H9 (cell line): ENCODE results near the gene CENPC. TPM values are rescaled to one million over a fixed set of nuclear protein-coding genes. Genes with fewer than 3 reads are reported as not detected.

Experiments
- DNase-seq: peaks from one replicate; pipeline ENCODE4 v3.0.0-alpha.2; 2017
- H2AFZ ChIP-seq: one replicate; pipeline ENCODE4 v1.6.1; 2013; ENCODE audit warnings: mild to moderate bottlenecking, low read length, control low read depth, moderate library complexity
- H2AK5ac ChIP-seq: 2 replicates; pipeline ENCODE4 v1.6.1; 2013; ENCODE audit warnings: low read length, control low read depth, mixed read lengths; ENCODE audit not compliant: insufficient read length
- H2BK120ac ChIP-seq: one replicate; pipeline ENCODE4 v1.6.1; 2013; ENCODE audit warnings: low read depth, mild to moderate bottlenecking, low read length, control low read depth, inconsistent platforms; ENCODE audit not compliant: poor library complexity, severe bottlenecking
- H2BK12ac ChIP-seq: 2 replicates; pipeline ENCODE4 v1.6.1; 2013; ENCODE audit warnings: low read length, control low read depth, mixed read lengths, low read depth; ENCODE audit not compliant: insufficient read length
- H2BK15ac ChIP-seq: 2 replicates; pipeline ENCODE4 v1.6.1; 2013; ENCODE audit warnings: low read depth, low read length, control low read depth
- H2BK20ac ChIP-seq: one replicate; pipeline ENCODE4 v1.6.1; 2013; ENCODE audit warnings: low read depth, mild to moderate bottlenecking, low read length, control low read depth, inconsistent platforms; ENCODE audit not compliant: poor library complexity, severe bottlenecking
- H2BK5ac ChIP-seq: 2 replicates; pipeline ENCODE4 v1.6.1; 2013; ENCODE audit warnings: low read length, control low read depth, mixed read lengths; ENCODE audit not compliant: insufficient read length
- H3K14ac ChIP-seq: 2 replicates; pipeline ENCODE4 v1.6.1; 2013; ENCODE audit warnings: low read length, control low read depth; ENCODE audit not compliant: insufficient read depth
- H3K18ac ChIP-seq: 2 replicates; pipeline ENCODE4 v1.6.1; 2013; ENCODE audit warnings: low read depth, mild to moderate bottlenecking, mixed read lengths, low read length, control low read depth; ENCODE audit not compliant: insufficient read length
- H3K23ac ChIP-seq: 2 replicates; pipeline ENCODE4 v1.6.1; 2013; ENCODE audit warnings: low read length, control low read depth, mixed read lengths, low read depth; ENCODE audit not compliant: insufficient read length
- H3K23me2 ChIP-seq: 2 replicates; pipeline ENCODE4 v1.6.1; 2013; ENCODE audit warnings: low read depth, mild to moderate bottlenecking, mixed read lengths, low read length, control low read depth; ENCODE audit not compliant: insufficient read length, poor library complexity, severe bottlenecking
- H3K27ac ChIP-seq: 2 replicates; pipeline ENCODE4 v1.5.1; 2013; ENCODE audit warnings: low read length, control low read depth, mixed read lengths, low read depth; ENCODE audit not compliant: insufficient read length
- H3K27me3 ChIP-seq: 2 replicates; pipeline ENCODE4 v1.6.1; 2013; ENCODE audit warnings: low read length, control low read depth, inconsistent platforms; ENCODE audit not compliant: insufficient read depth
- H3K4ac ChIP-seq: 2 replicates; pipeline ENCODE4 v1.6.1; 2013; ENCODE audit warnings: low read depth, mild to moderate bottlenecking, control low read depth, inconsistent platforms, low read length, moderate library complexity
- H3K4me1 ChIP-seq: 2 replicates; pipeline ENCODE4 v1.6.1; 2013; ENCODE audit warnings: low read length, control low read depth, inconsistent platforms; ENCODE audit not compliant: insufficient read depth
- H3K4me2 ChIP-seq: 2 replicates; pipeline ENCODE4 v1.6.1; 2013; ENCODE audit warnings: low read length, control low read depth, mixed read lengths; ENCODE audit not compliant: insufficient read length, insufficient read depth
- H3K56ac ChIP-seq: 2 replicates; pipeline ENCODE4 v1.6.1; 2013; ENCODE audit warnings: low read depth, mild to moderate bottlenecking, mixed read lengths, low read length, control low read depth; ENCODE audit not compliant: insufficient read length
- H3K79me1 ChIP-seq: 2 replicates; pipeline ENCODE4 v1.6.1; 2013; ENCODE audit warnings: low read depth, mild to moderate bottlenecking, moderate library complexity, low read length, control low read depth, inconsistent platforms; ENCODE audit not compliant: insufficient read depth, poor library complexity, severe bottlenecking
- H3K79me2 ChIP-seq: 2 replicates; pipeline ENCODE4 v1.6.1; 2013; ENCODE audit warnings: low read length, control low read depth, inconsistent platforms; ENCODE audit not compliant: insufficient read depth
- H3K9ac ChIP-seq: 2 replicates; pipeline ENCODE4 v1.6.1; 2013; ENCODE audit warnings: low read length, control low read depth, mixed read lengths; ENCODE audit not compliant: insufficient read length; ENCODE audit errors: extremely low read depth
- H3K9me3 ChIP-seq: one replicate; pipeline ENCODE4 v1.6.1; 2013; ENCODE audit warnings: low read depth, low read length, inconsistent platforms; ENCODE audit not compliant: control insufficient read depth
- H3T11ph ChIP-seq: one replicate; pipeline ENCODE4 v1.6.1; 2013; ENCODE audit warnings: mild to moderate bottlenecking, low read length, control low read depth, inconsistent platforms
- H4K20me1 ChIP-seq: one replicate; pipeline ENCODE4 v1.6.1; 2013; ENCODE audit not compliant: control insufficient read depth, insufficient read length, insufficient read depth
- H4K5ac ChIP-seq: 2 replicates; pipeline ENCODE4 v1.6.1; 2013; ENCODE audit warnings: low read depth, mild to moderate bottlenecking, mixed read lengths, low read length, control low read depth; ENCODE audit not compliant: insufficient read length
- H4K8ac ChIP-seq: replicated peaks from 2 replicates; pipeline ENCODE4 v1.6.1; 2013; ENCODE audit warnings: low read length, control low read depth, mixed read lengths, low read depth; ENCODE audit not compliant: insufficient read length
- H4K91ac ChIP-seq: 2 replicates; pipeline ENCODE4 v1.6.1; 2013; ENCODE audit warnings: low read depth, mild to moderate bottlenecking, moderate library complexity, mixed read lengths, low read length, control low read depth; ENCODE audit not compliant: insufficient read length
- H3K27ac Mint-ChIP-seq, 3 experiments: 2 replicates in 2 of 3; 3 replicates in 1 of 3; pipeline ENCODE4 v1.8.0; 2020 to 2021; ENCODE audit warnings: mixed read lengths in 3 of 3, mild to moderate bottlenecking in 1 of 3, moderate library complexity in 1 of 3
- H3K27me3 Mint-ChIP-seq: 2 replicates; pipeline ENCODE4 v1.8.0; 2021; ENCODE audit warnings: low read depth, mild to moderate bottlenecking, moderate library complexity, mixed read lengths
- H3K36me3 Mint-ChIP-seq, 3 experiments: 2 replicates in 2 of 3; 3 replicates in 1 of 3; pipeline ENCODE4 v1.8.0; 2020 to 2021; ENCODE audit warnings: low read depth in 3 of 3, mixed read lengths in 3 of 3; ENCODE audit not compliant: insufficient read depth in 1 of 3
- H3K4me1 Mint-ChIP-seq, 2 experiments: 2 replicates each; pipeline ENCODE4 v1.8.0; 2020; ENCODE audit warnings: mixed read lengths in 2 of 2
- H3K4me3 Mint-ChIP-seq, 2 experiments: 2 replicates in 1 of 2; 3 replicates in 1 of 2; pipeline ENCODE4 v1.8.0; 2020 to 2021; ENCODE audit warnings: mild to moderate bottlenecking in 2 of 2, mixed read lengths in 2 of 2, moderate library complexity in 1 of 2
- H3K9me3 Mint-ChIP-seq, 2 experiments: 2 replicates in 1 of 2; 3 replicates in 1 of 2; pipeline ENCODE4 v1.8.0; 2020; ENCODE audit warnings: mild to moderate bottlenecking in 2 of 2, mixed read lengths in 2 of 2, moderate library complexity in 1 of 2
- CTCF ChIP-seq: fragments of 200-600 bp; sonication (generic); conservative IDR thresholded peaks from 3 replicates; pipeline ENCODE4 v1.8.0; 2021; ENCODE audit warnings: antibody characterized with exemption, mild to moderate bottlenecking
- total RNA-seq: library from RNA; stranded (reverse); gene quantifications from 2 replicates; pipeline ENCODE4 v1.2.1, GENCODE V29; 2021

CENPC gene
- total RNA-seq, 1 experiment from 2014 or later, result 18.8 TPM

DNA sequence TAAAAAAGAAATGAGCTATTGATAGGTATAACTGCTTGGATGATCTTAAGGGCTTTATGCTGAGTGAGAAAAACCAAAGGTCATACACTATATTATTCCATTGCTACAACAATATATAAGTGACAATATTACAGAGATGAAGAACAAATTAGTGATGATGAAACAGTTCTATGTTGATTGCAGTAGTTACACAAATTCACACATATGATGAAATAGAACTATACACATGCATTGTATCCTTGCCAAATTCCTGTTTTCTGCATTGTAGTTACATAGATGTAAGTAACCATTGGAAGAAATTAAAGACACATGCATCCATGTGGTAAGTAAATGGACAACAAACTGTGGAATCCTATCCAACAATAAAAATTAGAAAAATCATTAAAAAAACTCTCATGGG lies 76.5 kb downstream of the CENPC start:
- peaks cover 0 to 21% (median 8%) of the 10 kb centered on the region in 3 experiments; a peak in 4 of 7 replicates for H3K36me3 Mint-ChIP-seq
- H3K4me1 Mint-ChIP-seq, result peaks cover 11 to 18% of the 10 kb centered on the region in 2 experiments
- Histone ChIP-seq H4K5ac (no peak overlapping the region), H3K18ac (no peak overlapping the region), H2AK5ac (no peak overlapping the region), H3K23me2 (no peaks in the 10 kb centered on the region), H2BK5ac (no peak overlapping the region), H2BK15ac (no peak overlapping the region), H4K20me1 (no peaks in the 10 kb centered on the region), H3T11ph (no peak overlapping the region), H3K4ac (no peak overlapping the region), H3K23ac (no peak overlapping the region), H3K27me3 (no peaks in the 10 kb centered on the region), H3K79me2 (no peaks in the 10 kb centered on the region), H3K56ac (no peak overlapping the region), H2BK20ac (no peak overlapping the region), H2BK120ac (no peak overlapping the region), H2BK12ac (no peak overlapping the region), H3K14ac (no peak overlapping the region), H3K4me1 (no peaks in the 10 kb centered on the region), H3K4me2 (no peak overlapping the region), H3K9me3 (no peaks in the 10 kb centered on the region), H3K9ac (no peak overlapping the region), H3K79me1 (no peaks in the 10 kb centered on the region), H3K27ac (no peak overlapping the region), H4K91ac (no peak overlapping the region), H2AFZ (no peak overlapping the region), H4K8ac (no peak overlapping the region)
- TF ChIP-seq CTCF, result no peak
- no peaks in the 10 kb centered on the region for H3K27me3 Mint-ChIP-seq
- H3K27ac Mint-ChIP-seq, result no peak overlapping the region
- no peak for DNase-seq
- H3K4me3 Mint-ChIP-seq, result no peak overlapping the region
- no peaks in the 10 kb centered on the region for H3K9me3 Mint-ChIP-seq
